HepG2 (cell line): ENCODE results near the gene FAM83C. TPM values are rescaled to one million over a fixed set of nuclear protein-coding genes. Genes with fewer than 3 reads are reported as not detected.

Experiments used
- ARID2 ChIP-seq: sonication (generic); formaldehyde crosslinking; IDR thresholded peaks from 2 replicates; pipeline ENCODE4 v1.8.1; 2022; ENCODE audit warnings: mild to moderate bottlenecking, missing genetic modification reagents, borderline replicate concordance
- BCL6 ChIP-seq: IDR thresholded peaks from 2 replicates; pipeline ENCODE4 v1.6.1; 2016; ENCODE audit warnings: missing genetic modification reagents, missing compliant biosample characterization
- FOXP4 ChIP-seq: sonication (generic); formaldehyde crosslinking; IDR thresholded peaks from 2 replicates; pipeline ENCODE4 v1.4.0; 2020; ENCODE audit warnings: missing genetic modification reagents
- HOXA5 ChIP-seq: sonication (generic); formaldehyde crosslinking; IDR thresholded peaks from 2 replicates; pipeline ENCODE4 v1.4.0; 2020; ENCODE audit warnings: missing genetic modification reagents
- MAFF ChIP-seq: IDR thresholded peaks from 2 replicates; pipeline ENCODE4 v1.6.1; 2011; ENCODE audit warnings: low read depth, low read length, improper control_type of control experiment
- MTA3 ChIP-seq: sonication (generic); formaldehyde crosslinking; IDR thresholded peaks from 2 replicates; pipeline ENCODE4 v1.4.0; 2020; ENCODE audit warnings: missing genetic modification reagents
- NPAS2 ChIP-seq: sonication (generic); formaldehyde crosslinking; IDR thresholded peaks from 2 replicates; pipeline ENCODE4 v1.8.0; 2022; ENCODE audit warnings: mild to moderate bottlenecking, missing genetic modification reagents, borderline replicate concordance
- PAWR ChIP-seq: sonication (generic); formaldehyde crosslinking; IDR thresholded peaks from 2 replicates; pipeline ENCODE4 v1.4.0; 2020; ENCODE audit warnings: missing genetic modification reagents, mild to moderate bottlenecking, borderline replicate concordance
- PHB2 ChIP-seq: fragments of 450-650 bp; IDR thresholded peaks from 2 replicates; pipeline ENCODE4 v1.6.1; 2018; ENCODE audit not compliant: partially characterized antibody
- PRDM15 ChIP-seq: sonication (generic); formaldehyde crosslinking; IDR thresholded peaks from 2 replicates; pipeline ENCODE4 v1.4.0; 2020; ENCODE audit warnings: missing genetic modification reagents
- SAP130 ChIP-seq: IDR thresholded peaks from 2 replicates; pipeline ENCODE4 v1.6.1; 2016; ENCODE audit warnings: low read depth
- SRSF4 ChIP-seq: fragments of 200-400 bp; formaldehyde crosslinking; IDR thresholded peaks from one replicate; pipeline ENCODE4 v1.6.1; 2018; ENCODE audit warnings: mild to moderate bottlenecking, low read depth, low read length, moderate library complexity; ENCODE audit not compliant: poor library complexity, severe bottlenecking
- ZBTB37 ChIP-seq: sonication (generic); formaldehyde crosslinking; IDR thresholded peaks from 2 replicates; pipeline ENCODE4 v1.4.0; 2020; ENCODE audit warnings: mild to moderate bottlenecking, missing genetic modification reagents
- ZFX ChIP-seq: sonication (generic); formaldehyde crosslinking; IDR thresholded peaks from 2 replicates; pipeline ENCODE4 v1.4.0; 2020; ENCODE audit warnings: mild to moderate bottlenecking, low read depth, missing genetic modification reagents, moderate library complexity
- ZNF205 ChIP-seq: IDR thresholded peaks from 2 replicates; pipeline ENCODE4 v1.6.1; 2018; ENCODE audit warnings: missing biosample characterization, missing genetic modification reagents
- ZNF343 ChIP-seq: sonication (generic); formaldehyde crosslinking; IDR thresholded peaks from 2 replicates; pipeline ENCODE4 v1.4.0; 2020; ENCODE audit warnings: mild to moderate bottlenecking, missing genetic modification reagents
- ZNF484 ChIP-seq: sonication (generic); formaldehyde crosslinking; IDR thresholded peaks from 2 replicates; pipeline ENCODE4 v1.5.1; 2020; ENCODE audit warnings: mild to moderate bottlenecking, low read depth, missing genetic modification reagents, borderline replicate concordance
- ZNF503 ChIP-seq: sonication (generic); formaldehyde crosslinking; IDR thresholded peaks from 2 replicates; pipeline ENCODE4 v1.4.0; 2020; ENCODE audit warnings: missing genetic modification reagents
- ZNF567 ChIP-seq: sonication (generic); formaldehyde crosslinking; IDR thresholded peaks from 2 replicates; pipeline ENCODE4 v1.8.1; 2023; ENCODE audit warnings: mild to moderate bottlenecking, missing genetic modification reagents, borderline replicate concordance
- ZNF776 ChIP-seq: sonication (generic); formaldehyde crosslinking; IDR thresholded peaks from 2 replicates; pipeline ENCODE4 v1.4.0; 2020; ENCODE audit warnings: mild to moderate bottlenecking, missing genetic modification reagents
- ZSCAN12 ChIP-seq: sonication (generic); formaldehyde crosslinking; IDR thresholded peaks from 2 replicates; pipeline ENCODE4 v1.9.0; 2021; ENCODE audit warnings: mild to moderate bottlenecking, missing genetic modification reagents
- polyA plus RNA-seq, 8 experiments: library from polyadenylated mRNA; depleted of rRNA in 3 of 8; stranded (reverse) in 7 of 8; unstranded in 1 of 8; fragments of >200 nt; fragmentation: Illumina TruSeq in 4 of 8; extraction: Trizol in 4 of 8; gene quantifications; 2 replicates each; pipeline versions ENCODE4 v1.2.1 to v1.2.3, GENCODE V29; 2011 to 2016; ENCODE audit warnings: low read depth in 4 of 8, missing spikeins in 1 of 8, mixed read lengths in 1 of 8; ENCODE audit not compliant: insufficient read depth in 1 of 8
- total RNA-seq, 5 experiments: library from RNA; depleted of rRNA; stranded (reverse); fragments of >200 nt; fragmentation: Illumina TruSeq; extraction: Trizol; gene quantifications; 2 replicates each; pipeline ENCODE4 v1.2.3, GENCODE V29; 2016; ENCODE audit warnings: low read depth in 1 of 5

Gene FAM83C
- total and polyA plus RNA-seq, 2 of the 13 experiments (the other 11 are each of a cell fraction or from before 2014, with no cell fraction given), result 0.04 TPM; not detected in 1

GRCh38 chr20:35287509-35288324, 4.5 kb downstream of the FAM83C start (continued):
- no peak for TF ChIP-seq PRDM15 (CRISPR knock-in tag)
- TF ChIP-seq ZNF776 (CRISPR knock-in tag), result peak; percentile 26; the same call in 1 of the 2 replicates
- TF ChIP-seq ZBTB37, result no peak
- TF ChIP-seq FOXP4 (CRISPR knock-in tag), result no peak
- no peak for TF ChIP-seq NPAS2 (CRISPR knock-in tag)
- TF ChIP-seq MTA3 (CRISPR knock-in tag), result no peak
- TF ChIP-seq ZNF205 (CRISPR knock-in tag), result no peak
- no peak for TF ChIP-seq ZNF484 (CRISPR knock-in tag)
- no peak for TF ChIP-seq PAWR
- no peak; the same call in 1 of the 2 replicates for TF ChIP-seq ZNF343 (CRISPR knock-in tag)
- no peak for TF ChIP-seq MAFF
- no peak for TF ChIP-seq ZSCAN12 (CRISPR knock-in tag)
- no peak for TF ChIP-seq ZNF503 (CRISPR knock-in tag)
- TF ChIP-seq ZNF567, result no peak
- TF ChIP-seq SAP130, result peak; percentile 29; the same call in 1 of the 2 replicates
- TF ChIP-seq ARID2 (CRISPR knock-in tag), result no peak
- no peak for TF ChIP-seq SRSF4
- TF ChIP-seq BCL6 (CRISPR knock-in tag), result no peak
- no peak for TF ChIP-seq HOXA5 (CRISPR knock-in tag)
- peak; percentile 53; the same call in 1 of the 2 replicates for TF ChIP-seq ZFX
- TF ChIP-seq PHB2, result no peak
